Ovary (tissue), 3 donors: ENCODE measurements around the gene SELENOT.

Experiments
- POLR2A ChIP-seq: fragments of 450-650 bp; IDR thresholded peaks from one replicate; pipeline ENCODE4 v1.6.1; 2017; ENCODE audit warnings: antibody characterized with exemption, mild to moderate bottlenecking, moderate library complexity
- TF ChIP-seq, protein P1 (sequence below), 3 donors: fragments of 450-650 bp in 2 of 3; fragments of 200-600 bp in 1 of 3; IDR thresholded peaks; one replicate each; pipeline versions ENCODE4 v1.5.1 to v1.8.0; 2016 to 2022; ENCODE audit warnings: antibody characterized with exemption in 3 of 3, mild to moderate bottlenecking in 1 of 3
- donor health status: DM: no; HTN: no; CAD: no.

GRCh38 chr3:150564243-150564642 is 38.9 kb upstream of the SELENOT start:
- TF ChIP-seq POLR2A = no peak
- TF ChIP-seq, protein P1, sequence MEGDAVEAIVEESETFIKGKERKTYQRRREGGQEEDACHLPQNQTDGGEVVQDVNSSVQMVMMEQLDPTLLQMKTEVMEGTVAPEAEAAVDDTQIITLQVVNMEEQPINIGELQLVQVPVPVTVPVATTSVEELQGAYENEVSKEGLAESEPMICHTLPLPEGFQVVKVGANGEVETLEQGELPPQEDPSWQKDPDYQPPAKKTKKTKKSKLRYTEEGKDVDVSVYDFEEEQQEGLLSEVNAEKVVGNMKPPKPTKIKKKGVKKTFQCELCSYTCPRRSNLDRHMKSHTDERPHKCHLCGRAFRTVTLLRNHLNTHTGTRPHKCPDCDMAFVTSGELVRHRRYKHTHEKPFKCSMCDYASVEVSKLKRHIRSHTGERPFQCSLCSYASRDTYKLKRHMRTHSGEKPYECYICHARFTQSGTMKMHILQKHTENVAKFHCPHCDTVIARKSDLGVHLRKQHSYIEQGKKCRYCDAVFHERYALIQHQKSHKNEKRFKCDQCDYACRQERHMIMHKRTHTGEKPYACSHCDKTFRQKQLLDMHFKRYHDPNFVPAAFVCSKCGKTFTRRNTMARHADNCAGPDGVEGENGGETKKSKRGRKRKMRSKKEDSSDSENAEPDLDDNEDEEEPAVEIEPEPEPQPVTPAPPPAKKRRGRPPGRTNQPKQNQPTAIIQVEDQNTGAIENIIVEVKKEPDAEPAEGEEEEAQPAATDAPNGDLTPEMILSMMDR (IDR thresholded peaks at IDR 0.05) = no peak
